HTERT RPE-1 (cell line): ENCODE results near the gene GAGE12D.
"Not testable (repeated sequence)": the region's sequence is repeated elsewhere in the genome, so short reads cannot be mapped to it uniquely, and the experiment has no call there.

Source experiments
- in situ Hi-C: fragments of 300-500 bp; cut with MboI; formaldehyde crosslinking; loops from 4 replicates; pipeline ENCODE4 v1.14.3; 2020; ENCODE audit warnings: low sequenced_read_pairs

The GAGE12D gene

GRCh38 chrX:49541433-49541832 is at the start of gene GAGE12D:
Gene GAGE12D (plus strand): TSS chrX:49541733. CDS start chrX:49542888, 1,155 bp downstream.
- in situ Hi-C loops = not testable (repeated sequence)

DNA sequence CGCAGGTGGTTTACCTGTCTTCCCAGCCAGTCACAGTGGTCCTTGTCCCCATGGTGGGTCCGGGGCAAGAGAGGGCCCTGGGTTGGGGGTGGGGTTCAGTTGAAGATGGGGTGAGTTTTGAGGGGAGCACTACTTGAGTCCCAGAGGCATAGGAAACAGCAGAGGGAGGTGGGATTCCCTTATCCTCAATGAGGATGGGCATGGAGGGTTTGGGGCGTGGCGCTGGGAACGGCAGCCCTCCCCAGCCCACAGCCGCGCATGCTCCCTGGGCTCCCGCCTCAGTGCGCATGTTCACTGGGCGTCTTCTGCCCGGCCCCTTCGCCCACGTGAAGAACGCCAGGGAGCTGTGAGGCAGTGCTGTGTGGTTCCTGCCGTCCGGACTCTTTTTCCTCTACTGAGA is 9.7 kb upstream of the GAGE12D start, which contains the start of gene GAGE12C:
Gene GAGE12C, plus strand, starts transcription at position 301 of the 400 bp plus-strand sequence. CDS start 1,155 bp downstream, outside the sequence.
- in situ Hi-C loops = not testable (repeated sequence)

DNA sequence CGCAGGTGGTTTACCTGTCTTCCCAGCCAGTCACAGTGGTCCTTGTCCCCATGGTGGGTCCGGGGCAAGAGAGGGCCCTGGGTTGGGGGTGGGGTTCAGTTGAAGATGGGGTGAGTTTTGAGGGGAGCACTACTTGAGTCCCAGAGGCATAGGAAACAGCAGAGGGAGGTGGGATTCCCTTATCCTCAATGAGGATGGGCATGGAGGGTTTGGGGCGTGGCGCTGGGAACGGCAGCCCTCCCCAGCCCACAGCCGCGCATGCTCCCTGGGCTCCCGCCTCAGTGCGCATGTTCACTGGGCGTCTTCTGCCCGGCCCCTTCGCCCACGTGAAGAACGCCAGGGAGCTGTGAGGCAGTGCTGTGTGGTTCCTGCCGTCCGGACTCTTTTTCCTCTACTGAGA is 9.5 kb downstream of the GAGE12D start, which contains the start of gene GAGE12E:
Gene GAGE12E, plus strand, starts transcription at position 301 of the 400 bp plus-strand sequence. CDS start 1,155 bp downstream, outside the sequence.
- in situ Hi-C loops = not testable (repeated sequence)

DNA sequence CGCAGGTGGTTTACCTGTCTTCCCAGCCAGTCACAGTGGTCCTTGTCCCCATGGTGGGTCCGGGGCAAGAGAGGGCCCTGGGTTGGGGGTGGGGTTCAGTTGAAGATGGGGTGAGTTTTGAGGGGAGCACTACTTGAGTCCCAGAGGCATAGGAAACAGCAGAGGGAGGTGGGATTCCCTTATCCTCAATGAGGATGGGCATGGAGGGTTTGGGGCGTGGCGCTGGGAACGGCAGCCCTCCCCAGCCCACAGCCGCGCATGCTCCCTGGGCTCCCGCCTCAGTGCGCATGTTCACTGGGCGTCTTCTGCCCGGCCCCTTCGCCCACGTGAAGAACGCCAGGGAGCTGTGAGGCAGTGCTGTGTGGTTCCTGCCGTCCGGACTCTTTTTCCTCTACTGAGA is 19.0 kb downstream of the GAGE12D start, which contains the start of gene GAGE12F:
Gene GAGE12F, plus strand, starts transcription at position 301 of the 400 bp plus-strand sequence. CDS start 1,155 bp downstream, outside the sequence.
- in situ Hi-C loops = not testable (repeated sequence)

- in situ Hi-C loops = not testable (repeated sequence)
Observed at GRCh38 chrX:49568728-49569127, 27.2 kb downstream of the GAGE12D start.

DNA sequence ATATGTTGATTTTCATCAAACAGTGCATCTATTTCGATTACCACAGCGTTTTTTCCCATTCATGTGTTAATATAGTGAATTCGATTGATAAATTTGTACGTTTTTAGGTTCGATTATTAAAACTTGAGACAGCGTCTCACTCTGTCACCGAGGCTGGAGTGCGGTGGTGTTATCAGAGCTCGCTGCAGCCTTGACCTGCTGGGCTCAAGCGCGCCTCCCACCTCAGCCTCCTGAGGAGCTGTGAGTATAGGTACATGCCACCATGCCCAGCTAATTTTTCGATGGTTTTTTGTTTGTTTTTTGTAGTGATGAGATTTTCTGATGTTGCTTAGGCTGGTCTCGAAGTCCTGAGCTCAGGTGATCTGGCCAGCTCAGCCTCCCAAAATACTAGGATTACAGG is 27.6 kb downstream of the GAGE12D start:
- in situ Hi-C loops = not testable (repeated sequence)

GRCh38 chrX:49570100-49570499 is 28.6 kb downstream of the GAGE12D start, which contains the start of gene GAGE12G:
Gene GAGE12G (plus strand): TSS chrX:49570400. CDS start chrX:49571555, 1,155 bp downstream.
- in situ Hi-C loops = not testable (repeated sequence)

- in situ Hi-C loops = not testable (repeated sequence)
Observed at GRCh38 chrX:49579649-49580048, 38.1 kb downstream of the GAGE12D start, which contains the start of gene GAGE12H. Gene GAGE12H (plus strand): TSS chrX:49579949. CDS start chrX:49581104, 1,155 bp downstream.

DNA sequence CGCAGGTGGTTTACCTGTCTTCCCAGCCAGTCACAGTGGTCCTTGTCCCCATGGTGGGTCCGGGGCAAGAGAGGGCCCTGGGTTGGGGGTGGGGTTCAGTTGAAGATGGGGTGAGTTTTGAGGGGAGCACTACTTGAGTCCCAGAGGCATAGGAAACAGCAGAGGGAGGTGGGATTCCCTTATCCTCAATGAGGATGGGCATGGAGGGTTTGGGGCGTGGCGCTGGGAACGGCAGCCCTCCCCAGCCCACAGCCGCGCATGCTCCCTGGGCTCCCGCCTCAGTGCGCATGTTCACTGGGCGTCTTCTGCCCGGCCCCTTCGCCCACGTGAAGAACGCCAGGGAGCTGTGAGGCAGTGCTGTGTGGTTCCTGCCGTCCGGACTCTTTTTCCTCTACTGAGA is 47.7 kb downstream of the GAGE12D start, which contains the start of gene GAGE2A:
Gene GAGE2A, plus strand, starts transcription at position 301 of the 400 bp plus-strand sequence. CDS start 1,155 bp downstream, outside the sequence.
- in situ Hi-C loops = not testable (repeated sequence)

DNA sequence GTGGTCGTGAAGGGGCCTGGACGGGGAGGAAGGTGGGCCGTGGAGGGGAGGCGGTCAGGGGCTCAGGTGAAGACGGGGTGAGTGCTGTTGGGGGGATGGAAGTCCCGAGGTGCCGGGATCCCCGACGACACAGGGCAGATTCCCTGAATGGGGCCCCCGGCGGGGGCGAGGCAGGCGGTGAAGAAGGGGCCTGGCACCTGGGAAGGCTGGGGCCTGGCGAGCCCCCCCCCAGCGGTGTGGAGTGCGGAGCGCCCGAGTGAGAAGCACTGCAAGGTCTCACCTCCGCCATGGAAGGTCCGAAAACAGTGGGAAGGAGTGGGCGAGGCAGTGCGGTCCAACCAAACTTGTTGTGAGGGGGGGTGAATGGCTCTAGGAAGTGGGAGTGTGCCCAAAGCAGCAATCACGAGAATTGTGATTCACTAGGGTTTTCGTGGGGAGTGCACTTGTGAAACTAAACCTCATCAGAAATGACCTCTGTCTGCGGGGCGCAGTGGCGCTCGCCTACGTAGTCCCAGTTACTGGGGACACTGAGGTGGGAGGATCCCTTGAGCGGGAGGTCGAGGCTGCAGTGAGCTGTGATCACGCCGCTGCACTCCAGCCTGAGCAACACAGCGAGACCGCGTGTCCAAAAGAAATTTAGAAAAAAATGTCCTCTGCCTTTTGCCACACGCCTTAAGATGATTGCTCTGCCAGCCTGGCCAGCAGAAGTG is 48.4 kb downstream of the GAGE12D start:
- in situ Hi-C loops = not testable (repeated sequence)

GRCh38 chrX:49590488-49590887 is 49.0 kb downstream of the GAGE12D start:
- in situ Hi-C loops = not testable (repeated sequence)
